GM19043 (cell line): Measurements from ENCODE around the gene IFT20.
"Not testable (repeated sequence)": the region's sequence is repeated elsewhere in the genome, so short reads cannot be mapped to it uniquely, and the experiment has no call there.

Experiments
- ATAC-seq: cut with Tn5 transposase; IDR thresholded peaks from one replicate; pipeline ENCODE4 v1.9.1; 2021; ENCODE audit warnings: low read depth; ENCODE audit not compliant: unreplicated experiment

Gene IFT20

GRCh38 chr17:28317099-28317965, 17.9 kb downstream of the IFT20 start:
- ATAC-seq = no peak

GRCh38 chr17:28315846-28316705, 19.2 kb downstream of the IFT20 start:
- ATAC-seq = no peak

- no peak for ATAC-seq
Observed at GRCh38 chr17:28313841-28314240, 21.4 kb downstream of the IFT20 start.

- ATAC-seq = no peak
Observed at GRCh38 chr17:28306954-28307401, 28.3 kb downstream of the IFT20 start.

- no peak for ATAC-seq
Observed at GRCh38 chr17:28298449-28298848, 36.8 kb downstream of the IFT20 start.

GRCh38 chr17:28295677-28296578, 39.3 kb downstream of the IFT20 start:
- no peak for ATAC-seq

GRCh38 chr17:28293994-28294393, 41.3 kb downstream of the IFT20 start:
- no peak for ATAC-seq

GRCh38 chr17:28292878-28293277, 42.4 kb downstream of the IFT20 start:
- ATAC-seq = not testable (repeated sequence)

- no peak for ATAC-seq
Observed at GRCh38 chr17:28291780-28292330, 43.4 kb downstream of the IFT20 start.

- no peak for ATAC-seq
Observed at GRCh38 chr17:28290703-28291102, 44.6 kb downstream of the IFT20 start.

- ATAC-seq = no peak
Observed at GRCh38 chr17:28285965-28286364, 49.3 kb downstream of the IFT20 start.

GRCh38 chr17:28282596-28282995, 52.7 kb downstream of the IFT20 start:
- ATAC-seq = no peak

- no peak for ATAC-seq
Observed at GRCh38 chr17:28280826-28281225, 54.4 kb downstream of the IFT20 start.

GRCh38 chr17:28279411-28279810, 55.9 kb downstream of the IFT20 start:
- no peak for ATAC-seq
